K562 (cell line): Measurements from ENCODE around the gene IL1F10. TPM values are rescaled to one million over a fixed set of nuclear protein-coding genes. Genes with fewer than 3 reads are reported as not detected.

Experiments
- ATAC-seq: fragments of 200-7000 bp; cut with Tn5 transposase; 3 replicates; pipeline ENCODE4 v1.9.1; 2020; ENCODE audit warnings: moderate library complexity
- BruUV-seq: library from RNA; stranded (reverse); fragments of 400-500 nt; replicated peaks from 2 replicates; lab custom pipeline; 2021; lab: Mats Ljungman, UMichigan
- CTCF ChIA-PET: fragments of 300-600 bp; formaldehyde crosslinking; extraction: SDS; loops from one replicate; lab custom pipeline; 2021; ENCODE audit warnings: low intra/inter-chr PET ratio; lab: Yijun Ruan, JAX
- POLR2A ChIA-PET: fragments of 300-600, 350-650 bp; sonication (Branson Sonifier 250); formaldehyde crosslinking; extraction: SDS; loops from one replicate; lab custom pipeline; 2021; ENCODE audit warnings: antibody characterized with exemption, inconsistent platforms; lab: Yijun Ruan, JAX
- DNase-seq, 4 experiments: peaks; one replicate each; pipeline versions ENCODE4 v3.0.0 to v3.0.0-alpha.2; 2011 to 2018; ENCODE audit warnings: low spot score in 3 of 4, mixed read lengths in 3 of 4; ENCODE audit errors: extremely low read depth in 1 of 4
- FAIRE-seq: peaks from 2 replicates; lab custom pipeline; 2011; peaks lifted over from hg19 to GRCh38; lab: Jason Lieb, UNC
- H2AFZ ChIP-seq: 2 replicates; pipeline ENCODE4 v1.6.0; 2011; ENCODE audit warnings: low read depth, low read length, control low read depth, inconsistent platforms
- H3K27ac ChIP-seq: fragments of 200-600 bp; 3 replicates; pipeline ENCODE4 v1.8.0; 2011; ENCODE audit warnings: low read depth, mild to moderate bottlenecking, control low read depth, inconsistent platforms, low read length, moderate library complexity, mixed read lengths; ENCODE audit errors: extremely low read depth
- H3K27me3 ChIP-seq, 2 experiments: fragments of 300-600 bp in 1 of 2; 2 replicates in 1 of 2; 3 replicates in 1 of 2; pipeline versions ENCODE4 v1.6.0 to v1.8.0; 2011; ENCODE audit warnings: inconsistent platforms in 2 of 2, low read length in 2 of 2, mild to moderate bottlenecking in 1 of 2, mixed read lengths in 1 of 2, moderate library complexity in 1 of 2; ENCODE audit not compliant: control insufficient read depth in 2 of 2, insufficient read depth in 2 of 2
- H3K36me3 ChIP-seq: fragments of 300-600 bp; 3 replicates; pipeline ENCODE4 v1.8.0; 2011; ENCODE audit warnings: mild to moderate bottlenecking, low read length, inconsistent platforms; ENCODE audit not compliant: control insufficient read depth, insufficient read depth
- H3K4me1 ChIP-seq, 2 experiments: fragments of 200-600 bp in 1 of 2; replicated peaks in 1 of 2; 2 replicates in 1 of 2; 3 replicates in 1 of 2; pipeline versions ENCODE4 v1.5.1 to v1.8.0; 2011; ENCODE audit warnings: inconsistent platforms in 2 of 2, low read length in 2 of 2, mild to moderate bottlenecking in 1 of 2, mixed read lengths in 1 of 2, moderate library complexity in 1 of 2; ENCODE audit not compliant: control insufficient read depth in 2 of 2, insufficient read depth in 2 of 2
- H3K4me2 ChIP-seq: 2 replicates; pipeline ENCODE4 v1.6.1; 2011; ENCODE audit warnings: low read length, control low read depth, inconsistent platforms, mixed read lengths; ENCODE audit not compliant: insufficient read depth
- H3K4me3 ChIP-seq: fragments of 200-600 bp; sonication (generic), shearing (Covaris generic); 2 replicates; pipeline ENCODE4 v1.5.1; 2016; ENCODE audit warnings: control low read depth, inconsistent platforms
- H3K79me2 ChIP-seq: fragments of 200-600 bp; 3 replicates; pipeline ENCODE4 v1.8.0; 2011; ENCODE audit warnings: low read length, inconsistent platforms; ENCODE audit not compliant: control insufficient read depth, insufficient read depth
- H3K9ac ChIP-seq, 2 experiments: 2 replicates each; pipeline versions ENCODE4 v1.6.0 to v1.6.1; 2011; ENCODE audit warnings: low read depth in 2 of 2, low read length in 2 of 2, control low read depth in 1 of 2, inconsistent platforms in 1 of 2, mild to moderate bottlenecking in 1 of 2, mixed read lengths in 1 of 2; ENCODE audit not compliant: insufficient read depth in 1 of 2
- H3K9me1 ChIP-seq: one replicate; pipeline ENCODE4 v1.6.0; 2011; ENCODE audit warnings: inconsistent platforms, mild to moderate bottlenecking, low read length, moderate library complexity; ENCODE audit not compliant: control insufficient read depth, insufficient read depth
- H3K9me3 ChIP-seq: replicated peaks from 2 replicates; pipeline ENCODE4 v1.5.1; 2011; ENCODE audit warnings: low read depth, low read length, inconsistent platforms; ENCODE audit not compliant: control insufficient read depth, insufficient read depth
- H4K20me1 ChIP-seq: replicated peaks from 2 replicates; pipeline ENCODE4 v1.6.1; 2011; ENCODE audit warnings: low read length, inconsistent platforms, mixed read lengths; ENCODE audit not compliant: control insufficient read depth, insufficient read depth
- AFF4 ChIP-seq: sonication (generic); formaldehyde crosslinking; IDR thresholded peaks from 2 replicates; pipeline ENCODE4 v1.8.0; 2023; ENCODE audit warnings: mild to moderate bottlenecking, missing genetic modification reagents
- CBX2 ChIP-seq: fragments of 200-600 bp; sonication (generic); IDR thresholded peaks from one replicate; pipeline ENCODE4 v1.6.1; 2012; ENCODE audit warnings: mild to moderate bottlenecking, low read length, inconsistent platforms; ENCODE audit not compliant: insufficient read depth, poor library complexity, severe bottlenecking
- CEBPG ChIP-seq, 3 experiments: fragments of 200-800 bp in 1 of 3; sonication (Bioruptor generic) in 1 of 3; sonication (generic) in 1 of 3; formaldehyde crosslinking in 1 of 3; IDR thresholded peaks in 2 of 3; conservative IDR thresholded peaks in 1 of 3; 2 replicates each; pipeline versions ENCODE4 v1.6.1 to v1.8.0; 2016 to 2022; ENCODE audit warnings: missing compliant biosample characterization in 2 of 3, missing genetic modification characterization in 2 of 3, mild to moderate bottlenecking in 1 of 3, missing genetic modification reagents in 1 of 3
- CHD4 ChIP-seq: fragments of 200-600 bp; sonication (generic); IDR thresholded peaks from 3 replicates; pipeline ENCODE4 v1.6.1; 2012; ENCODE audit warnings: low read depth, mild to moderate bottlenecking, mixed read lengths, low read length, inconsistent platforms; ENCODE audit not compliant: insufficient read depth, insufficient replicate concordance, poor library complexity, severe bottlenecking
- E2F1 ChIP-seq: sonication (generic); formaldehyde crosslinking; IDR thresholded peaks from 2 replicates; pipeline ENCODE4 v1.8.1; 2023; ENCODE audit warnings: mild to moderate bottlenecking, missing genetic modification reagents, moderate library complexity
- KAT8 ChIP-seq: fragments of 450-650 bp; IDR thresholded peaks from 2 replicates; pipeline ENCODE4 v1.6.1; 2016; ENCODE audit warnings: low read depth, mild to moderate bottlenecking
- MAFG ChIP-seq: fragments of 450-650 bp; conservative IDR thresholded peaks from 2 replicates; pipeline ENCODE4 v1.6.1; 2016; ENCODE audit warnings: missing genetic modification characterization, missing compliant biosample characterization
- MCM7 ChIP-seq, 2 experiments: fragments of 450-650 bp; IDR thresholded peaks; 2 replicates each; pipeline ENCODE4 v1.6.1; 2016 to 2018
- POLR2AphosphoS5 ChIP-seq: IDR thresholded peaks from 2 replicates; pipeline ENCODE4 v1.6.1; 2011; ENCODE audit warnings: mild to moderate bottlenecking, low read depth, low read length, moderate library complexity; ENCODE audit not compliant: control insufficient read depth, insufficient read depth
- XRCC5 ChIP-seq: fragments of 200-400 bp; formaldehyde crosslinking; IDR thresholded peaks from 2 replicates; pipeline ENCODE4 v1.6.1; 2017; ENCODE audit warnings: low read depth, mild to moderate bottlenecking, low read length
- YBX1 ChIP-seq: fragments of 450-650 bp; IDR thresholded peaks from 2 replicates; pipeline ENCODE4 v1.7.1; 2016; ENCODE audit warnings: mild to moderate bottlenecking
- ZBTB8A ChIP-seq: fragments of 450-650 bp; IDR thresholded peaks from 2 replicates; pipeline ENCODE4 v1.6.1; 2018; ENCODE audit warnings: mild to moderate bottlenecking, moderate library complexity; ENCODE audit not compliant: partially characterized antibody
- ZC3H11A ChIP-seq: IDR thresholded peaks from 2 replicates; pipeline ENCODE4 v1.6.1; 2012; ENCODE audit warnings: low read depth, low read length, improper control_type of control experiment
- ZNF133 ChIP-seq: fragments of 250-450 bp; sonication (Bioruptor Pico); IDR thresholded peaks from 2 replicates; pipeline ENCODE4 v1.4.0; 2020; ENCODE audit warnings: mild to moderate bottlenecking
- ZNF175 ChIP-seq: fragments of 200-800 bp; sonication (Bioruptor generic); IDR thresholded peaks from 2 replicates; pipeline ENCODE4 v1.6.1; 2016; ENCODE audit warnings: low read depth, mild to moderate bottlenecking, missing genetic modification characterization, missing compliant biosample characterization
- ZNF408 ChIP-seq: fragments of 250-450 bp; sonication (Bioruptor Pico); IDR thresholded peaks from 2 replicates; pipeline ENCODE4 v1.4.0; 2020; ENCODE audit warnings: low read depth, mild to moderate bottlenecking, moderate library complexity
- ZNF511 ChIP-seq: sonication (generic); formaldehyde crosslinking; IDR thresholded peaks from 2 replicates; pipeline ENCODE4 v1.8.0; 2022; ENCODE audit warnings: mild to moderate bottlenecking, missing genetic modification reagents
- WGBS: fragments of 100-300 bp; shearing (Covaris generic); methylation state at CpG from one replicate; pipeline ENCODE4 v1.1.6; 2016; ENCODE audit warnings: low coverage, mixed read lengths; ENCODE audit not compliant: insufficient coverage; ENCODE audit errors: missing lambda C conversion rate; 5-methylcytosine and 5-hydroxymethylcytosine counted together
- in situ Hi-C: fragments of 300-500 bp; cut with MboI; formaldehyde crosslinking; loops from 4 replicates; pipeline ENCODE4 v1.15.0; 2018; ENCODE audit warnings: inconsistent platforms, mixed read lengths
- intact Hi-C: fragments of 100-400 bp; cut with micrococcal nuclease; formaldehyde crosslinking; loops from 2 replicates; pipeline ENCODE4 v1.14.2; 2022
- polyA plus RNA-seq, 8 experiments: library from polyadenylated mRNA; depleted of rRNA in 4 of 8; stranded (reverse) in 5 of 8; unstranded in 3 of 8; fragments of >200 nt; fragmentation: Nextera tagmentation in 2 of 8; fragmentation: Illumina TruSeq in 1 of 8; extraction: Ambion mirVana in 2 of 8; extraction: Trizol in 1 of 8; gene quantifications; 2 replicates each; pipeline versions ENCODE4 v1.2.1 to v1.2.3, GENCODE V29; 2011 to 2014; ENCODE audit warnings: inconsistent platforms in 1 of 8, missing spikeins in 1 of 8
- total RNA-seq, 7 experiments: library from RNA; depleted of rRNA in 6 of 7; stranded (reverse); fragments of >200 nt in 6 of 7; fragmentation: Illumina TruSeq in 2 of 7; extraction: Trizol in 2 of 7; gene quantifications; 2 replicates each; pipeline versions ENCODE4 v1.2.1 to v1.2.3, GENCODE V29; 2011 to 2021; ENCODE audit warnings: low replicate concordance in 1 of 7

IL1F10 gene
- total and polyA plus RNA-seq, 9 of the 15 experiments (the other 6 are each of a cell fraction or from before 2014, with no cell fraction given), result not detected

- DNase-seq, result no peak
- no peak overlapping the region for H3K4me2 ChIP-seq
- no peak overlapping the region for H3K4me3 ChIP-seq
- no peak for TF ChIP-seq XRCC5
- TF ChIP-seq CHD4, result no peak
- no peak for TF ChIP-seq CBX2
- no peak for TF ChIP-seq AFF4 (CRISPR knock-in tag)
- TF ChIP-seq ZC3H11A, result no peak
- TF ChIP-seq YBX1, result no peak
- TF ChIP-seq MAFG, result no peak
- 0 out of 2 replicates have a peak, but pooled peaks have one; percentile 25 for TF ChIP-seq ZNF175 (CRISPR knock-in tag)
- TF ChIP-seq MCM7 (IDR thresholded peaks at IDR 0.05), result no peak
- no peak for TF ChIP-seq ZBTB8A
- TF ChIP-seq E2F1 (CRISPR knock-in tag), result no peak
- no peak for TF ChIP-seq POLR2AphosphoS5
- TF ChIP-seq ZNF408 (CRISPR knock-in tag), result no peak
- no peak for TF ChIP-seq CEBPG (CRISPR knock-in tag; IDR thresholded peaks at IDR 0.05)
- TF ChIP-seq CEBPG (tag; conservative IDR thresholded peaks at IDR 0.05 in 1 of 2, IDR thresholded peaks at IDR 0.05 in 1 of 2), result peak in 1 of 2 experiments; percentile 48; a peak in 3 of 4 replicates
- no peak for TF ChIP-seq KAT8
- no peak for TF ChIP-seq ZNF133 (CRISPR knock-in tag)
- TF ChIP-seq ZNF511, result no peak
- TF ChIP-seq, all 486 proteins: peak for 2
- H2AFZ ChIP-seq, result peak overlapping the region; percentile 61; the same call in 1 of the 2 replicates
- H3K36me3 ChIP-seq, result no peaks in the 10 kb centered on the region
- H3K27me3 ChIP-seq, result peaks cover 0 to 6% of the 10 kb centered on the region in 2 experiments; a peak in 3 of 5 replicates
- BruUV-seq, result no TSS peak
- H3K27ac ChIP-seq, result no peak overlapping the region
- intact Hi-C loops (no loop called here), in situ Hi-C loops (no loop called here)
- H4K20me1 ChIP-seq, result no peaks in the 10 kb centered on the region
- no peak for FAIRE-seq
- no peak overlapping the region for H3K9ac ChIP-seq
- peaks cover 0 to under 1% of the 10 kb centered on the region in 2 experiments; a peak in 3 of 5 replicates for H3K4me1 ChIP-seq
- no peaks in the 10 kb centered on the region for H3K9me3 ChIP-seq
- no peaks in the 10 kb centered on the region for H3K79me2 ChIP-seq
- POLR2A ChIA-PET, result no interaction called here
- H3K9me1 ChIP-seq, result no peaks in the 10 kb centered on the region
- WGBS, result 14% methylated on average over 6 of the region's 6 CpGs
- CTCF ChIA-PET, result no interaction called here
- no peak for ATAC-seq
Observed at GRCh38 chr2:113111823-113112287, 44.1 kb downstream of the IL1F10 start.
